Kidney (tissue), 14 donors: ENCODE results near the gene MSH5. TPM values are rescaled to one million over a fixed set of nuclear protein-coding genes. Genes with fewer than 3 reads are reported as not detected.

Experiments
- DNase-seq, 5 donors: peaks; one replicate each; pipeline ENCODE4 v3.0.0-alpha.2; 2013 to 2020
- FAIRE-seq: peaks from 2 replicates; lab custom pipeline; 2012; peaks lifted over from hg19 to GRCh38; lab: Jason Lieb, UNC
- H3K27ac ChIP-seq, 2 donors: one replicate each; pipeline ENCODE4 v1.7.0; 2013; ENCODE audit warnings: low read depth in 2 of 2, low read length in 2 of 2, inconsistent platforms in 1 of 2
- H3K27me3 ChIP-seq: one replicate; pipeline ENCODE4 v1.7.1; 2013; ENCODE audit warnings: low read length, inconsistent platforms; ENCODE audit not compliant: control insufficient read depth, insufficient read depth
- H3K36me3 ChIP-seq, 3 donors: one replicate each; pipeline versions ENCODE4 v1.7.0 to v1.7.1; 2013; ENCODE audit warnings: low read length in 3 of 3, control low read depth in 1 of 3, inconsistent platforms in 1 of 3; ENCODE audit not compliant: insufficient read depth in 3 of 3, control insufficient read depth in 2 of 3
- H3K4me1 ChIP-seq, 3 donors: one replicate each; pipeline versions ENCODE4 v1.7.0 to v1.7.1; 2013; ENCODE audit warnings: low read length in 3 of 3, inconsistent platforms in 1 of 3, low read depth in 1 of 3; ENCODE audit not compliant: control insufficient read depth in 2 of 3, insufficient read depth in 2 of 3
- H3K4me3 ChIP-seq, 3 donors: one replicate each; pipeline versions ENCODE4 v1.7.0 to v1.8.1; 2013; ENCODE audit warnings: low read length in 3 of 3, control low read depth in 1 of 3, inconsistent platforms in 1 of 3
- H3K9ac ChIP-seq, 3 donors: one replicate each; pipeline versions ENCODE4 v1.7.0 to v1.7.1; 2013; ENCODE audit warnings: low read length in 3 of 3, control low read depth in 1 of 3, inconsistent platforms in 1 of 3
- H3K9me3 ChIP-seq, 3 donors: one replicate each; pipeline versions ENCODE4 v1.7.0 to v1.7.1; 2013; ENCODE audit warnings: low read length in 3 of 3, control low read depth in 1 of 3, inconsistent platforms in 1 of 3; ENCODE audit not compliant: control insufficient read depth in 2 of 3, insufficient read depth in 1 of 3
- intact Hi-C: fragments of 100-400 bp; cut with DNase I; formaldehyde crosslinking; loops from one replicate; pipeline ENCODE4 v1.11.1; 2022
- polyA plus RNA-seq: library from polyadenylated mRNA; stranded (reverse); fragments of 350-450 nt; fragmentation: Illumina TruSeq; extraction: RNeasy Lipid Tissue Mini Kit (QIAGEN cat#74804); gene quantifications from one replicate; pipeline ENCODE4 v1.2.3, GENCODE V29; 2014; ENCODE audit warnings: low read depth, low replicate concordance; ENCODE audit not compliant: insufficient read depth
- total RNA-seq: library from RNA; stranded (reverse); fragmentation: NEBNext Ultra II Directional; extraction: Animal tissue kit (Norgen Biotek cat#: 25700); gene quantifications from one replicate; pipeline ENCODE4 v1.2.1, GENCODE V29; 2021
- TF ChIP-seq, protein P1 (sequence below): IDR thresholded peaks from 3 replicates; pipeline ENCODE4 v1.5.1; 2012; ENCODE audit warnings: mild to moderate bottlenecking, moderate library complexity, borderline replicate concordance; ENCODE audit not compliant: insufficient read depth; ENCODE audit errors: extremely low read depth
- donor health status: control.
- donor health status: control.
- donor health status: control.
- donor health status: control.
- donor health status: control.
- donor health status: DM: yes; HTN: yes; CAD: no.
- donor health status: Normal renal cell carcinoma (clear cell type).

MSH5 gene
- total and polyA plus RNA-seq, 2 donors from 2014 or later, result 14.4 to 23.7 TPM

DNA sequence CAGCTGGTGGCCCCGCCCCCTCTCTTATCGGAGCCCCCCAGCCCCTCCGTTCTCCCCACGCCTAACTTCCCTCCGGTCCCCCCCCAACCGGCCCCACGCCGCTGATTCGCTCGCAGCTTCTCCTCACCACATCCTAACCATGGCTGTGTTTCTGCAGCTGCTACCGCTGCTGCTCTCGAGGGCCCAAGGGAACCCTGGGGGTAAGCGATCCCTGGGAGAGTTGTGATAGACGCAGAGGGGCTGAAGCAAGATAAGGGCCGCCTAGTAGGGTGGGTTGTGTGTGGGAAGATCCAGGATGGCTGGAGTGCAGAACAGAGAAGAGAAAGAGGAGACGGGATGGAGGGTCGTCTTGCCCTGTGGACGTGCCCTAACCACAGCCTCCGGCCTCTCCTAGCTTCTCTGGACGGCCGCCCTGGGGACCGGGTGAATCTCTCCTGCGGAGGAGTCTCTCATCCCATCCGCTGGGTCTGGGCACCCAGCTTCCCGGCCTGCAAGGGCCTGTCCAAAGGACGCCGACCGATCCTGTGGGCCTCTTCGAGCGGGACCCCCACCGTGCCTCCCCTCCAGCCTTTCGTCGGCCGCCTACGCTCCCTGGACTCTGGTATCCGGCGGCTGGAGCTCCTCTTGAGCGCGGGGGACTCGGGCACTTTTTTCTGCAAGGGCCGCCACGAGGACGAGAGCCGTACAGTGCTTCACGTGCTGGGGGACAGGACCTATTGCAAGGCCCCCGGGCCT is 16.4 kb upstream of the MSH5 start, which contains the start of gene MPIG6B:
TSS of gene MPIG6B (plus strand) at position 129 of the 735 bp plus-strand sequence. CDS start at position 140, 11 bp downstream.
- Histone ChIP-seq H3K4me1 (peaks cover 0 to 2% (median 0%) of the 10 kb centered on the region in 3 donors), H3K36me3 (peaks cover 7 to 21% (median 10%) of the 10 kb centered on the region in 3 donors), H3K27ac (no peak within 1 kb of the TSS), H3K4me3 (no peak within 1 kb of the TSS), H3K27me3 (no peaks in the 10 kb centered on the region), H3K9me3 (no peaks in the 10 kb centered on the region), H3K9ac (no peak within 1 kb of the TSS)
- no peak for FAIRE-seq
- TF ChIP-seq, protein P1, sequence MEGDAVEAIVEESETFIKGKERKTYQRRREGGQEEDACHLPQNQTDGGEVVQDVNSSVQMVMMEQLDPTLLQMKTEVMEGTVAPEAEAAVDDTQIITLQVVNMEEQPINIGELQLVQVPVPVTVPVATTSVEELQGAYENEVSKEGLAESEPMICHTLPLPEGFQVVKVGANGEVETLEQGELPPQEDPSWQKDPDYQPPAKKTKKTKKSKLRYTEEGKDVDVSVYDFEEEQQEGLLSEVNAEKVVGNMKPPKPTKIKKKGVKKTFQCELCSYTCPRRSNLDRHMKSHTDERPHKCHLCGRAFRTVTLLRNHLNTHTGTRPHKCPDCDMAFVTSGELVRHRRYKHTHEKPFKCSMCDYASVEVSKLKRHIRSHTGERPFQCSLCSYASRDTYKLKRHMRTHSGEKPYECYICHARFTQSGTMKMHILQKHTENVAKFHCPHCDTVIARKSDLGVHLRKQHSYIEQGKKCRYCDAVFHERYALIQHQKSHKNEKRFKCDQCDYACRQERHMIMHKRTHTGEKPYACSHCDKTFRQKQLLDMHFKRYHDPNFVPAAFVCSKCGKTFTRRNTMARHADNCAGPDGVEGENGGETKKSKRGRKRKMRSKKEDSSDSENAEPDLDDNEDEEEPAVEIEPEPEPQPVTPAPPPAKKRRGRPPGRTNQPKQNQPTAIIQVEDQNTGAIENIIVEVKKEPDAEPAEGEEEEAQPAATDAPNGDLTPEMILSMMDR, result no peak
- no peak for DNase-seq
- intact Hi-C loops, result no loop called here

DNA sequence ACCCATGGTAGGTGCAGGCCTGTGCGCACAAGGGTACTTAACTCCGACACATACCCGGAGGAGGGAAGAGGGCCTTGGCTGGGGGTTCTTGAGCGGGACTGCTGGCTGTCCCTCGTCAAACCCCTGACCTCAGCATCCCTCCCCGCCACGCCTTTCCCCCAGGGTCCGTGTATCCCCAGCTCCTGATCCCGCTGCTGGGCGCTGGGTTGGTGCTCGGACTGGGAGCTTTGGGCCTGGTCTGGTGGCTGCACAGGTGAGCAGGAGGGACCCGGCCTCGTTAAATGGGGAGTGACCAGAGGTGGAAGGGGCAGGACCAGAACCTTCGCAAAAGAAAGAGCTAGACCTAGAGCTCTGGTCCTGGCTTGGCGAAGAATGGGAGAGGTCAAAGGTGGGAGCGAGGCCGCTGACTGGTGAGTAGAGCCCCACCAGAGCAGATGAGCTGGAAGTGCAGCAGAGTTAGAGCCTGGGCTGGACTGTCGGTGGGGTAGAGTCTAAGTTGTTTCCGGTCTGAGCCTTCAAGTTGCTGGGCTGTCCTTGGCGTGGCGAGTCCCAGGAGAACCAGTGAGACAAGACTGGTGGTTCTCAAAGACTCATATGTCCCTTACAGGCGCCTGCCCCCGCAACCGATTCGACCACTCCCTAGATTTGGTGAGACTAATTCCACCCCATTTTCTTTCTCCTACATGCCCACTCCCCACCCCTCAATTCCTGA is 15.7 kb upstream of the MSH5 start:
- no peak overlapping the region for H3K9ac ChIP-seq
- no peak overlapping the region for H3K27ac ChIP-seq
- peaks cover 7 to 25% (median 10%) of the 10 kb centered on the region in 3 donors for H3K36me3 ChIP-seq
- intact Hi-C loops, result no loop called here
- peaks cover 0 to 6% (median 0%) of the 10 kb centered on the region in 3 donors for H3K4me1 ChIP-seq
- TF ChIP-seq, protein P1, result no peak
- no peaks in the 10 kb centered on the region for H3K27me3 ChIP-seq
- FAIRE-seq (no peak), DNase-seq (no peak)
- no peaks in the 10 kb centered on the region for H3K9me3 ChIP-seq
- no peak overlapping the region for H3K4me3 ChIP-seq

DNA sequence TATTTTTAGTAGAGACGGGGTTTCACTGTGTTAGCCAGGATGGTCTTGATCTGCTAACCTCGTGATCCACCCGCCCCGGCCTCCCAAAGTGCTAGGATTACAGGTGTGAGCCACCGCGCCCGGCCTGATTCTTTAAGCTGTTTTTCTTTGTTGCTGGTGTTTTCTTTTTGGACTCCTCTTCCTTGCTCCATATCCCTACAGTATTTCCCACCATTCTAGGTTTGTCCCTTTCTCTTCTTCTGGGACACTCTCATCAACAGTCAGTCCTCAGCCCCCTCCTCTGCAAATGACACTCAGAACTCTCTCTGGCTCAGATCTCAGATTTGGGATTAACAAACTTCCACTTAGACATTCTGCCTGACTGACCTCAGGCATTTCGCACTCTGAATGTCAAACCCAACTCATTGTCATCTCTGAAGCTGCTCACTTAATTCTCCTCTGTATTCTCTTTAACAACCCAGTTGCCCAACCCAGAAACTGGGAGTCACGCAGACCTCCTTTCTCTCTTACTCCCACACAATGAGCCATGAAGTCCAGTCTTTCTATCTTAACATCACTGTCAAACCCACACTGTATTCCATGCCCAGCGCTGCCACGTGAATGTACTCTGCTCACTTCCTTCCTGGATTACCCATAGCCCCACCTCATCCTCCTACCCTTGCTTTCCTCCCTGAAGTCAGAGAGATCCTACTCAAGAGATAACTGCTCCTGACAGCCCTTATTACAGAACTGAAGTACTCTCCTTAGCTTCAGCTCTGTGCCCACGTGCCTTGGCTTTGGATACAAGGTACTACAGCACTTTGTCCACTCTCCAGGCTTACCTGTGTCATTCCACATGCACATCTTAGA is 14.1 kb upstream of the MSH5 start:
- Histone ChIP-seq H3K27ac (no peak overlapping the region), H3K9me3 (no peaks in the 10 kb centered on the region), H3K4me1 (peaks cover 0 to 9% (median 0%) of the 10 kb centered on the region in 3 donors), H3K4me3 (no peak overlapping the region), H3K9ac (no peak overlapping the region), H3K36me3 (peaks cover 7 to 25% (median 11%) of the 10 kb centered on the region in 3 donors), H3K27me3 (no peaks in the 10 kb centered on the region)
- intact Hi-C loops, result no loop called here
- TF ChIP-seq, protein P1, result no peak
- DNase-seq (peak in 1 of 5 donors; percentile 4), FAIRE-seq (no peak)
